Trophoblast cell (in vitro differentiated cells and primary cell): Measurements from ENCODE around the gene MEF2C.

Experiments
- DNase-seq, 2 donors: peaks; one replicate each; pipeline ENCODE4 v3.0.0-alpha.2; 2016
- H2AFZ ChIP-seq: 2 replicates; pipeline ENCODE4 v1.6.1; 2013; ENCODE audit warnings: low read length, moderate library complexity, mild to moderate bottlenecking; ENCODE audit not compliant: insufficient read depth, poor library complexity
- H2AK5ac ChIP-seq: 2 replicates; pipeline ENCODE4 v1.6.1; 2013; ENCODE audit warnings: mild to moderate bottlenecking, low read length
- H2BK120ac ChIP-seq: 2 replicates; pipeline ENCODE4 v1.6.1; 2013; ENCODE audit warnings: low read length, mild to moderate bottlenecking, moderate library complexity; ENCODE audit not compliant: insufficient read depth, poor library complexity
- H2BK12ac ChIP-seq: 2 replicates; pipeline ENCODE4 v1.6.1; 2013; ENCODE audit warnings: mild to moderate bottlenecking, low read length, moderate library complexity
- H2BK5ac ChIP-seq: 2 replicates; pipeline ENCODE4 v1.6.1; 2013; ENCODE audit warnings: low read length, low read depth, moderate library complexity, mild to moderate bottlenecking; ENCODE audit not compliant: poor library complexity
- H3K14ac ChIP-seq: 2 replicates; pipeline ENCODE4 v1.6.1; 2013; ENCODE audit warnings: mild to moderate bottlenecking, low read length
- H3K18ac ChIP-seq: 2 replicates; pipeline ENCODE4 v1.6.1; 2013; ENCODE audit warnings: mild to moderate bottlenecking, low read length
- H3K23ac ChIP-seq: 2 replicates; pipeline ENCODE4 v1.6.1; 2013; ENCODE audit warnings: low read length
- H3K27ac ChIP-seq: 2 replicates; pipeline ENCODE4 v1.5.1; 2013; ENCODE audit warnings: low read depth, mild to moderate bottlenecking, inconsistent platforms, low read length, moderate library complexity
- H3K27me3 ChIP-seq: 2 replicates; pipeline ENCODE4 v1.6.1; 2013; ENCODE audit warnings: inconsistent platforms, mild to moderate bottlenecking, low read length, moderate library complexity; ENCODE audit not compliant: insufficient read depth
- H3K36me3 ChIP-seq, 2 experiments: 1 replicate in 1 of 2; 2 replicates in 1 of 2; pipeline ENCODE4 v1.6.1; 2013; ENCODE audit warnings: low read length in 2 of 2, mild to moderate bottlenecking in 2 of 2, moderate library complexity in 1 of 2; ENCODE audit not compliant: insufficient read depth in 2 of 2, control insufficient read depth in 1 of 2
- H3K4ac ChIP-seq: 2 replicates; pipeline ENCODE4 v1.6.1; 2013; ENCODE audit warnings: low read depth, mild to moderate bottlenecking, low read length, moderate library complexity
- H3K4me1 ChIP-seq, 2 experiments: 1 replicate in 1 of 2; 2 replicates in 1 of 2; pipeline ENCODE4 v1.6.1; 2013; ENCODE audit warnings: low read length in 2 of 2, mild to moderate bottlenecking in 2 of 2, moderate library complexity in 1 of 2; ENCODE audit not compliant: insufficient read depth in 2 of 2, control insufficient read depth in 1 of 2
- H3K4me2 ChIP-seq: 2 replicates; pipeline ENCODE4 v1.6.1; 2013; ENCODE audit warnings: inconsistent platforms, mild to moderate bottlenecking, low read length, moderate library complexity
- H3K4me3 ChIP-seq: 2 replicates; pipeline ENCODE4 v1.5.1; 2013; ENCODE audit warnings: mild to moderate bottlenecking, low read depth, low read length, inconsistent platforms
- H3K79me1 ChIP-seq: one replicate; pipeline ENCODE4 v1.6.1; 2013; ENCODE audit warnings: low read length
- H3K79me2 ChIP-seq: 2 replicates; pipeline ENCODE4 v1.6.1; 2013; ENCODE audit warnings: low read length, mild to moderate bottlenecking; ENCODE audit not compliant: control insufficient read depth, insufficient read depth, poor library complexity
- H3K9ac ChIP-seq: 2 replicates; pipeline ENCODE4 v1.6.1; 2013; ENCODE audit warnings: mild to moderate bottlenecking, low read length
- H3K9me3 ChIP-seq: 2 replicates; pipeline ENCODE4 v1.6.1; 2013; ENCODE audit warnings: low read depth, mild to moderate bottlenecking, control low read depth, inconsistent platforms, low read length; ENCODE audit not compliant: insufficient read depth
- H4K12ac ChIP-seq: 2 replicates; pipeline ENCODE4 v1.6.1; 2013; ENCODE audit warnings: low read depth, mild to moderate bottlenecking, low read length, moderate library complexity
- H4K8ac ChIP-seq: 2 replicates; pipeline ENCODE4 v1.6.1; 2013; ENCODE audit warnings: low read depth, mild to moderate bottlenecking, low read length, moderate library complexity
- H4K91ac ChIP-seq: one replicate; pipeline ENCODE4 v1.6.1; 2013; ENCODE audit warnings: low read depth, mild to moderate bottlenecking, low read length, moderate library complexity
- WGBS: extraction: QIAGEN DNeasy Blood & Tissue Kit; methylation state at CpG from one replicate; pipeline ENCODE4 v1.1.7; 2013; ENCODE audit warnings: missing lambda C conversion rate; ENCODE audit not compliant: insufficient read length, insufficient coverage; ENCODE audit errors: extremely low coverage; 5-methylcytosine and 5-hydroxymethylcytosine counted together

Gene MEF2C

DNA sequence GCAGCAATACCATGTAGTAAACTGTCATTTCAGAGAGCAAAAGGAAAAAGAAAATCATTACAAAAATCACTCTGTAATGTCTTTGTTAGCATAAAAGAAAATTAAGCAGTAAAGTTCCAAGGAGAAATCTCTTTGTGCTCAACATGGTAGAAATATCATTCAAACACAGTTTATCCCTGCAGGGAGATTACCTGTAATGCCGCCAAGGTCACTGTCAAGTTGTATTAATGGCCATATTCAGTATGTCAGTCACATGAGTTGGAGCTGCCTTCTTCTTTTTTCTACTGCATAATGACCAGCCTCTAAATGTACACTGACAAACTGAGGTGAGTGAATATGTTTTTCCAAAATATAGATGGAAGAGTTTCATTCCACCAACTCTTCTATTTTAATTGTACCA lies 36.5 kb downstream of the MEF2C start:
- no peaks in the 10 kb centered on the region for H3K27me3 ChIP-seq
- no peak overlapping the region for H4K12ac ChIP-seq
- no peak overlapping the region for H3K14ac ChIP-seq
- H4K91ac ChIP-seq: no peak overlapping the region
- no peak overlapping the region for H3K4me3 ChIP-seq
- no peak overlapping the region for H2AK5ac ChIP-seq
- no peaks in the 10 kb centered on the region for H3K4me1 ChIP-seq
- H3K4me2 ChIP-seq: no peak overlapping the region
- no peak overlapping the region for H2BK12ac ChIP-seq
- no peak for DNase-seq
- no peaks in the 10 kb centered on the region for H3K36me3 ChIP-seq
- no peak overlapping the region for H3K27ac ChIP-seq
- no peak overlapping the region for H3K18ac ChIP-seq
- no CpG with 5 or more reads among the region's 1 CpG for WGBS
- no peak overlapping the region for H2BK120ac ChIP-seq
- no peak overlapping the region for H2BK5ac ChIP-seq
- H3K79me1 ChIP-seq: no peaks in the 10 kb centered on the region
- H3K23ac ChIP-seq: no peak overlapping the region
- H2AFZ ChIP-seq: no peak overlapping the region
- no peak overlapping the region for H4K8ac ChIP-seq
- H3K9me3 ChIP-seq: no peaks in the 10 kb centered on the region
- H3K79me2 ChIP-seq: no peaks in the 10 kb centered on the region
- no peak overlapping the region for H3K4ac ChIP-seq
- H3K9ac ChIP-seq: no peak overlapping the region

DNA sequence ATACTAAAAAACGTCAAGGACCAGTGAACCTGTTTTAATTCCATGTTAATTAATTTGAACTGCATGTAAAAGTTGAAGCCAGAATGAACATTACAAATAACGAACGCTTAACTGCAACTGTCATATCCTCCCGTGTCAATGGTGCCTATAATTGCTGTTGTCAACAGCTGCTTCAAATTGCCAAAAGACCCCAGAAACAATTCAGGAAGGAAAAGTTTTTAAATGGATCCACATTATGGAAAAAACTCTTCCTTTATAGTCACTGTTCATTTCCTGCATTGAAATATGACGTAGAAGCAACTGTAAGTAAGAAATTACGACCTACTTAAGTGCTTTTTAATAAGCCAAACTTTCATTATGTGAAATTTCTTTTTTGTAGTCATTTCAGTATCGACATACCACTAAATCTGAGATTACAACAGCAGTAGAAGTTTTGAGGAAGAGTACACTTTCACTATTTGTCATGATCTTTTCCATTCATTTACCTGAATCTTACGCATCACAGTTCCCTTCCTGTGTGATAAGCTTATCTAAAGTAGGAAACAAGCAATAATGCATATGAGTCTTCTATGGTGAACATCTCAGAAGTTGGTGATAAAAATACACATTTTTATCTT lies 37.8 kb downstream of the MEF2C start:
- no peaks in the 10 kb centered on the region for H3K9me3 ChIP-seq
- H2AK5ac ChIP-seq: no peak overlapping the region
- no peak for DNase-seq
- H3K79me2 ChIP-seq: no peaks in the 10 kb centered on the region
- H3K4me2 ChIP-seq: no peak overlapping the region
- H2AFZ ChIP-seq: no peak overlapping the region
- no peak overlapping the region for H3K18ac ChIP-seq
- no peaks in the 10 kb centered on the region for H3K4me1 ChIP-seq
- H3K14ac ChIP-seq: no peak overlapping the region
- H3K36me3 ChIP-seq: no peaks in the 10 kb centered on the region
- H3K27ac ChIP-seq: no peak overlapping the region
- no peak overlapping the region for H4K91ac ChIP-seq
- H4K8ac ChIP-seq: no peak overlapping the region
- H2BK5ac ChIP-seq: no peak overlapping the region
- H3K27me3 ChIP-seq: no peaks in the 10 kb centered on the region
- no peak overlapping the region for H3K4ac ChIP-seq
- H4K12ac ChIP-seq: no peak overlapping the region
- no peak overlapping the region for H3K9ac ChIP-seq
- no peak overlapping the region for H2BK120ac ChIP-seq
- H3K23ac ChIP-seq: no peak overlapping the region
- H2BK12ac ChIP-seq: no peak overlapping the region
- H3K79me1 ChIP-seq: no peaks in the 10 kb centered on the region
- no peak overlapping the region for H3K4me3 ChIP-seq
- WGBS: no CpG with 5 or more reads among the region's 8 CpGs

DNA sequence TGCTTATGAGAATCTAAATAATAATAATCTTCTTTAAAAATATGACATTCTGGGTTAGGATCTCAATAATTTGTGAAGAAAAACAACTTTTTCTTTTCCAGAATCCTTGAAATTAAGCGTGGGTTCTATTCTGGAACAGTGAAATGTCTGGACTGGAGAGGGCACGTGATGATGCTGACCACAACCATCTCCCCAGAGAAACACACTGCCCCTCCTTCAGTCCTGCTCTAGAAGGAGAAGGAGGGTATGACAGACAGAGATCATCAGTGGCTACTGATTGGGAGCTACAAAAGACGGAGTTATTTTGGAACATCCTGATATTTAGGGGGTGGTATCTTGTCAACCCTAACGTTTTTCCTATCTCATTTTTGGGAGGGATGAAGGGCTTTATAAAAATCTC lies 40.2 kb downstream of the MEF2C start:
- Histone ChIP-seq H2BK12ac (no peak overlapping the region), H3K4ac (no peak overlapping the region), H3K14ac (no peak overlapping the region), H3K9ac (no peak overlapping the region), H3K4me3 (no peak overlapping the region), H3K36me3 (no peaks in the 10 kb centered on the region), H3K23ac (no peak overlapping the region), H3K79me1 (no peaks in the 10 kb centered on the region), H4K8ac (no peak overlapping the region), H4K12ac (no peak overlapping the region), H3K4me1 (no peaks in the 10 kb centered on the region), H4K91ac (no peak overlapping the region), H2BK5ac (no peak overlapping the region), H3K18ac (no peak overlapping the region), H3K9me3 (no peaks in the 10 kb centered on the region), H3K4me2 (no peak overlapping the region), H2AFZ (no peak overlapping the region), H2BK120ac (no peak overlapping the region), H3K27me3 (no peaks in the 10 kb centered on the region), H3K27ac (no peak overlapping the region), H3K79me2 (no peaks in the 10 kb centered on the region), H2AK5ac (no peak overlapping the region)
- DNase-seq: no peak
- WGBS: no CpG with 5 or more reads among the region's 4 CpGs

DNA sequence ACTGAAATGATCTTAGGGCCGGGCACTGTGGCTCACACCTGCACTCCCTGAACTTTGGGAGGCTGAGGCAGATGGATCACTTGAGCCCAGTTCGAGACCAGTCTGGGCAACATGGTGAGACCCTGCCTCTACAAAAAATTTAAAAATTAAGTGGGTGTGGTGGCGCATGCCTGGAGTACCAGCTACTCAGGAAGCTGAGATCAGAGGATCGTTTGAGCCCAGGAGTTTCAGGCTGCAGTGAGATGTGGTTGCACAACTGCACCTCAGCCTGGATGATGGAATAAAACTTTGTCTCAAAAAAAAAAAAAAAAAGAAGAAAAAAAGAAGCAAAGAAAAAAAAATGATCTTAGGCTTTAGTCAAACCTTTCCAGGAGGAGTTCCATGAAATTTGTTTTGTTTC lies 41.8 kb downstream of the MEF2C start:
- H3K4ac ChIP-seq: no peak overlapping the region
- no peak overlapping the region for H4K8ac ChIP-seq
- no peak overlapping the region for H3K14ac ChIP-seq
- no peak overlapping the region for H3K4me3 ChIP-seq
- H4K91ac ChIP-seq: no peak overlapping the region
- DNase-seq: no peak
- no peak overlapping the region for H2BK12ac ChIP-seq
- no peak overlapping the region for H2BK120ac ChIP-seq
- H2AFZ ChIP-seq: no peak overlapping the region
- H3K4me1 ChIP-seq: no peaks in the 10 kb centered on the region
- no peak overlapping the region for H4K12ac ChIP-seq
- no peak overlapping the region for H3K18ac ChIP-seq
- no CpG with 5 or more reads among the region's 4 CpGs for WGBS
- H3K23ac ChIP-seq: no peak overlapping the region
- no peaks in the 10 kb centered on the region for H3K9me3 ChIP-seq
- H3K27me3 ChIP-seq: no peaks in the 10 kb centered on the region
- no peaks in the 10 kb centered on the region for H3K36me3 ChIP-seq
- H2BK5ac ChIP-seq: no peak overlapping the region
- no peak overlapping the region for H3K4me2 ChIP-seq
- H2AK5ac ChIP-seq: no peak overlapping the region
- no peaks in the 10 kb centered on the region for H3K79me2 ChIP-seq
- H3K9ac ChIP-seq: no peak overlapping the region
- H3K79me1 ChIP-seq: no peaks in the 10 kb centered on the region
- no peak overlapping the region for H3K27ac ChIP-seq
